Central memory CD8-positive, alpha-beta T cell (primary cell): ENCODE results near the gene LRRTM2.
"Not testable (repeated sequence)": the region's sequence is repeated elsewhere in the genome, so short reads cannot be mapped to it uniquely, and the experiment has no call there.

ENCODE experiments used
- ATAC-seq: fragments of 150-1000 bp; cut with Tn5 transposase; replicated peaks from 2 replicates; pipeline ENCODE4 v1.10.0; 2022; ENCODE audit warnings: mild to moderate bottlenecking, moderate FRiP score, moderate number of reproducible peaks; ENCODE audit not compliant: poor library complexity, severe bottlenecking; ENCODE audit errors: extremely low read depth
- DNase-seq, 2 donors: peaks; one replicate each; pipeline ENCODE4 v3.0.0; 2021; ENCODE audit warnings: low spot score in 2 of 2
- H3K27ac Mint-ChIP-seq: one replicate; pipeline ENCODE4 v1.8.0; 2022; ENCODE audit warnings: low read depth, mild to moderate bottlenecking, moderate library complexity, mixed read lengths
- H3K27me3 Mint-ChIP-seq: one replicate; pipeline ENCODE4 v1.8.0; 2022; ENCODE audit warnings: mixed read lengths
- H3K36me3 Mint-ChIP-seq: one replicate; pipeline ENCODE4 v1.8.0; 2022; ENCODE audit warnings: mild to moderate bottlenecking, moderate library complexity, mixed read lengths; ENCODE audit not compliant: insufficient read depth
- H3K4me1 Mint-ChIP-seq: one replicate; pipeline ENCODE4 v1.8.0; 2022; ENCODE audit warnings: mixed read lengths
- H3K4me3 Mint-ChIP-seq: one replicate; pipeline ENCODE4 v1.8.0; 2022; ENCODE audit warnings: mild to moderate bottlenecking, moderate library complexity, mixed read lengths
- H3K9me3 Mint-ChIP-seq: one replicate; pipeline ENCODE4 v1.8.0; 2022; ENCODE audit warnings: mixed read lengths

The LRRTM2 gene

GRCh38 chr5:138844812-138845513, 30.2 kb downstream of the LRRTM2 start:
- Mint-ChIP-seq H3K9me3 (no peaks in the 10 kb centered on the region), H3K27me3 (no peaks in the 10 kb centered on the region), H3K4me3 (no peak overlapping the region), H3K4me1 (peaks cover 11% of the 10 kb centered on the region), H3K27ac (no peak overlapping the region), H3K36me3 (no peaks in the 10 kb centered on the region)
- ATAC-seq, result no peak
- DNase-seq, result no peak

GRCh38 chr5:138844125-138844461, 31.0 kb downstream of the LRRTM2 start:
- no peak overlapping the region for H3K27ac Mint-ChIP-seq
- H3K4me1 Mint-ChIP-seq, result peaks cover 11% of the 10 kb centered on the region
- H3K4me3 Mint-ChIP-seq, result no peak overlapping the region
- ATAC-seq, result no peak
- no peaks in the 10 kb centered on the region for H3K27me3 Mint-ChIP-seq
- H3K36me3 Mint-ChIP-seq, result no peaks in the 10 kb centered on the region
- H3K9me3 Mint-ChIP-seq, result no peaks in the 10 kb centered on the region
- DNase-seq, result no peak

- peaks cover 10% of the 10 kb centered on the region for H3K4me1 Mint-ChIP-seq
- no peak overlapping the region for H3K27ac Mint-ChIP-seq
Measured at GRCh38 chr5:138843316-138844124, 31.6 kb downstream of the LRRTM2 start.

GRCh38 chr5:138841531-138841930, 33.6 kb downstream of the LRRTM2 start:
- no peak overlapping the region for H3K4me3 Mint-ChIP-seq

More at GRCh38 chr5:138843316-138844124, 31.6 kb downstream of the LRRTM2 start:
- no peak for ATAC-seq
- Mint-ChIP-seq H3K9me3 (no peaks in the 10 kb centered on the region), H3K27me3 (no peaks in the 10 kb centered on the region), H3K36me3 (no peaks in the 10 kb centered on the region), H3K4me3 (no peak overlapping the region)
- DNase-seq, result no peak

GRCh38 chr5:138840103-138840502, 35.0 kb downstream of the LRRTM2 start:
- DNase-seq, result no peak
- Mint-ChIP-seq H3K36me3 (peaks cover 1% of the 10 kb centered on the region), H3K4me3 (no peak overlapping the region), H3K27ac (no peak overlapping the region), H3K4me1 (no peaks in the 10 kb centered on the region), H3K27me3 (no peaks in the 10 kb centered on the region), H3K9me3 (peaks cover 5% of the 10 kb centered on the region)
- ATAC-seq, result no peak

More at GRCh38 chr5:138841531-138841930, 33.6 kb downstream of the LRRTM2 start:
- ATAC-seq (no peak), DNase-seq (no peak)
- Mint-ChIP-seq H3K36me3 (peaks cover 1% of the 10 kb centered on the region), H3K9me3 (peaks cover 5% of the 10 kb centered on the region), H3K4me1 (no peaks in the 10 kb centered on the region), H3K27me3 (no peaks in the 10 kb centered on the region), H3K27ac (no peak overlapping the region)

- H3K4me1 Mint-ChIP-seq, result no peaks in the 10 kb centered on the region
- peaks cover 1% of the 10 kb centered on the region for H3K36me3 Mint-ChIP-seq
- no peak for DNase-seq
- no peak overlapping the region for H3K27ac Mint-ChIP-seq
- ATAC-seq, result no peak
- no peak overlapping the region for H3K4me3 Mint-ChIP-seq
- no peaks in the 10 kb centered on the region for H3K27me3 Mint-ChIP-seq
- peaks cover 5% of the 10 kb centered on the region for H3K9me3 Mint-ChIP-seq
Measured at GRCh38 chr5:138837160-138837559, 38.0 kb downstream of the LRRTM2 start.

GRCh38 chr5:138834853-138835252, 40.3 kb downstream of the LRRTM2 start:
- not testable (repeated sequence) for H3K4me3 Mint-ChIP-seq, H3K36me3 Mint-ChIP-seq, H3K9me3 Mint-ChIP-seq, H3K27me3 Mint-ChIP-seq, H3K4me1 Mint-ChIP-seq, H3K27ac Mint-ChIP-seq, ATAC-seq, DNase-seq

GRCh38 chr5:138833726-138834480, 41.2 kb downstream of the LRRTM2 start:
- no peaks in the 10 kb centered on the region for H3K4me1 Mint-ChIP-seq
- peaks cover 5% of the 10 kb centered on the region for H3K9me3 Mint-ChIP-seq
- ATAC-seq (no peak), DNase-seq (no peak)
- no peak overlapping the region for H3K27ac Mint-ChIP-seq
- no peak overlapping the region for H3K4me3 Mint-ChIP-seq
- H3K36me3 Mint-ChIP-seq, result peaks cover 3% of the 10 kb centered on the region
- no peaks in the 10 kb centered on the region for H3K27me3 Mint-ChIP-seq

- no peak overlapping the region for H3K4me3 Mint-ChIP-seq
- H3K27me3 Mint-ChIP-seq, result no peaks in the 10 kb centered on the region
- H3K36me3 Mint-ChIP-seq, result peaks cover 5% of the 10 kb centered on the region
- H3K9me3 Mint-ChIP-seq, result peaks cover 5% of the 10 kb centered on the region
- no peak overlapping the region for H3K27ac Mint-ChIP-seq
- ATAC-seq, result no peak
- no peak for DNase-seq
- no peaks in the 10 kb centered on the region for H3K4me1 Mint-ChIP-seq
Measured at GRCh38 chr5:138833080-138833479, 42.1 kb downstream of the LRRTM2 start.

GRCh38 chr5:138832218-138832617, 42.9 kb downstream of the LRRTM2 start:
- no peak for DNase-seq
- ATAC-seq, result no peak
- H3K9me3 Mint-ChIP-seq, result peaks cover under 1% of the 10 kb centered on the region
- peaks cover 6% of the 10 kb centered on the region for H3K36me3 Mint-ChIP-seq
- H3K27me3 Mint-ChIP-seq, result no peaks in the 10 kb centered on the region
- no peaks in the 10 kb centered on the region for H3K4me1 Mint-ChIP-seq
- H3K4me3 Mint-ChIP-seq, result no peak overlapping the region
- H3K27ac Mint-ChIP-seq, result no peak overlapping the region

- Mint-ChIP-seq H3K27me3 (no peaks in the 10 kb centered on the region), H3K9me3 (no peaks in the 10 kb centered on the region), H3K36me3 (peaks cover 6% of the 10 kb centered on the region), H3K4me3 (no peak overlapping the region), H3K4me1 (no peaks in the 10 kb centered on the region), H3K27ac (no peak overlapping the region)
- no peak for ATAC-seq
- no peak for DNase-seq
Measured at GRCh38 chr5:138831703-138832102, 43.4 kb downstream of the LRRTM2 start.

- ATAC-seq, result no peak
- H3K9me3 Mint-ChIP-seq, result no peaks in the 10 kb centered on the region
- no peak overlapping the region for H3K4me3 Mint-ChIP-seq
Measured at GRCh38 chr5:138829341-138829740, 45.8 kb downstream of the LRRTM2 start.

More at GRCh38 chr5:138829341-138829740, 45.8 kb downstream of the LRRTM2 start:
- Mint-ChIP-seq H3K36me3 (peaks cover 6% of the 10 kb centered on the region), H3K27me3 (no peaks in the 10 kb centered on the region), H3K4me1 (no peaks in the 10 kb centered on the region), H3K27ac (no peak overlapping the region)
- no peak for DNase-seq
